Measurements from ENCODE around the gene AAMDC. TPM values are rescaled to one million over a fixed set of nuclear protein-coding genes. Genes with fewer than 3 reads are reported as not detected.
"Not testable (repeated sequence)": the region's sequence is repeated elsewhere in the genome, so short reads cannot be mapped to it uniquely, and the experiment has no call there.

Gene AAMDC
- total and polyA plus RNA-seq, 4 donors: 26.2 to 77.9 (median 28.9) TPM

- Histone ChIP-seq H3K9me3 (ENCODE audit: control insufficient read depth in 4 of 4, insufficient read depth in 3 of 4, low read length in 3 of 4) (peaks cover 0 to 6% (median 3%) of the 10 kb centered on the region in 4 donors), H3K27me3 (ENCODE audit: control insufficient read depth in 3 of 3, insufficient read depth in 3 of 3, low read length in 2 of 3) (no peaks in the 10 kb centered on the region), H3K36me3 (ENCODE audit: control insufficient read depth in 4 of 4, insufficient read depth in 4 of 4, low read length in 4 of 4) (peaks cover 10 to 52% (median 15%) of the 10 kb centered on the region in 4 donors), H3K4me1 (ENCODE audit: control insufficient read depth in 5 of 5, insufficient read depth in 5 of 5, low read length in 5 of 5) (no peaks in the 10 kb centered on the region), H3K4me3 (no peak overlapping the region), H3K27ac (ENCODE audit: low read depth in 1 of 2, low read length in 1 of 2) (no peak overlapping the region), H3K9ac (ENCODE audit: insufficient read depth in 1 of 2, low read length in 2 of 2) (no peak overlapping the region)
- DNase-seq (no peak), ATAC-seq (ENCODE audit: insufficient read depth, low FRiP score) (no peak)
- TF ChIP-seq, protein P1, sequence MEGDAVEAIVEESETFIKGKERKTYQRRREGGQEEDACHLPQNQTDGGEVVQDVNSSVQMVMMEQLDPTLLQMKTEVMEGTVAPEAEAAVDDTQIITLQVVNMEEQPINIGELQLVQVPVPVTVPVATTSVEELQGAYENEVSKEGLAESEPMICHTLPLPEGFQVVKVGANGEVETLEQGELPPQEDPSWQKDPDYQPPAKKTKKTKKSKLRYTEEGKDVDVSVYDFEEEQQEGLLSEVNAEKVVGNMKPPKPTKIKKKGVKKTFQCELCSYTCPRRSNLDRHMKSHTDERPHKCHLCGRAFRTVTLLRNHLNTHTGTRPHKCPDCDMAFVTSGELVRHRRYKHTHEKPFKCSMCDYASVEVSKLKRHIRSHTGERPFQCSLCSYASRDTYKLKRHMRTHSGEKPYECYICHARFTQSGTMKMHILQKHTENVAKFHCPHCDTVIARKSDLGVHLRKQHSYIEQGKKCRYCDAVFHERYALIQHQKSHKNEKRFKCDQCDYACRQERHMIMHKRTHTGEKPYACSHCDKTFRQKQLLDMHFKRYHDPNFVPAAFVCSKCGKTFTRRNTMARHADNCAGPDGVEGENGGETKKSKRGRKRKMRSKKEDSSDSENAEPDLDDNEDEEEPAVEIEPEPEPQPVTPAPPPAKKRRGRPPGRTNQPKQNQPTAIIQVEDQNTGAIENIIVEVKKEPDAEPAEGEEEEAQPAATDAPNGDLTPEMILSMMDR (IDR thresholded peaks at IDR 0.05; ENCODE audit: control extremely low read depth, extremely low read depth): no peak
- WGBS, 2 donors: 81 to 85% methylated on average over 1 of the region's 1 CpG
These were observed 30.6 kb downstream of the AAMDC start for GRCh38 chr11:77851503-77851902.

- ATAC-seq (ENCODE audit: insufficient read depth, low FRiP score) (no peak), DNase-seq (no peak)
- Histone ChIP-seq H3K36me3 (ENCODE audit: control insufficient read depth in 4 of 4, insufficient read depth in 4 of 4, low read length in 4 of 4) (peaks cover 5 to 35% (median 16%) of the 10 kb centered on the region in 4 donors), H3K4me3 (no peak overlapping the region), H3K27me3 (ENCODE audit: control insufficient read depth in 3 of 3, insufficient read depth in 3 of 3, low read length in 2 of 3) (no peaks in the 10 kb centered on the region), H3K9me3 (ENCODE audit: control insufficient read depth in 4 of 4, insufficient read depth in 3 of 4, low read length in 3 of 4) (peaks cover 0 to 6% (median 3%) of the 10 kb centered on the region in 4 donors), H3K27ac (ENCODE audit: low read depth in 1 of 2, low read length in 1 of 2) (no peak overlapping the region), H3K4me1 (ENCODE audit: control insufficient read depth in 5 of 5, insufficient read depth in 5 of 5, low read length in 5 of 5) (no peaks in the 10 kb centered on the region), H3K9ac (ENCODE audit: insufficient read depth in 1 of 2, low read length in 2 of 2) (no peak overlapping the region)
- TF ChIP-seq, protein P1 (IDR thresholded peaks at IDR 0.05; ENCODE audit: control extremely low read depth, extremely low read depth): no peak
- 98 to 99% methylated on average over 2 of the region's 2 CpGs for WGBS, 2 donors
These were observed 33.9 kb downstream of the AAMDC start for GRCh38 chr11:77854838-77855237.

- not testable (repeated sequence) for H3K9me3 ChIP-seq (ENCODE audit: control insufficient read depth in 4 of 4, insufficient read depth in 3 of 4, low read length in 3 of 4); ATAC-seq (ENCODE audit: insufficient read depth, low FRiP score); DNase-seq; H3K27me3 ChIP-seq (ENCODE audit: control insufficient read depth in 3 of 3, insufficient read depth in 3 of 3, low read length in 2 of 3); H3K9ac ChIP-seq (ENCODE audit: insufficient read depth in 1 of 2, low read length in 2 of 2); H3K27ac ChIP-seq (ENCODE audit: low read depth in 1 of 2, low read length in 1 of 2); H3K4me3 ChIP-seq; H3K4me1 ChIP-seq (ENCODE audit: control insufficient read depth in 5 of 5, insufficient read depth in 5 of 5, low read length in 5 of 5)
- WGBS, 2 donors: 80 to 88% methylated on average over 10 of the region's 10 CpGs
- H3K36me3 ChIP-seq (ENCODE audit: control insufficient read depth in 4 of 4, insufficient read depth in 4 of 4, low read length in 4 of 4): peaks cover 8 to 27% (median 17%) of the 10 kb centered on the region in 4 donors
These were observed 37.0 kb downstream of the AAMDC start for GRCh38 chr11:77857906-77858457.

- not testable (repeated sequence) for H3K4me1 ChIP-seq (ENCODE audit: control insufficient read depth in 5 of 5, insufficient read depth in 5 of 5, low read length in 5 of 5); H3K9me3 ChIP-seq (ENCODE audit: control insufficient read depth in 4 of 4, insufficient read depth in 3 of 4, low read length in 3 of 4); H3K27ac ChIP-seq (ENCODE audit: low read depth in 1 of 2, low read length in 1 of 2); H3K27me3 ChIP-seq (ENCODE audit: control insufficient read depth in 3 of 3, insufficient read depth in 3 of 3, low read length in 2 of 3); H3K36me3 ChIP-seq (ENCODE audit: control insufficient read depth in 4 of 4, insufficient read depth in 4 of 4, low read length in 4 of 4); H3K9ac ChIP-seq (ENCODE audit: insufficient read depth in 1 of 2, low read length in 2 of 2); DNase-seq; ATAC-seq (ENCODE audit: insufficient read depth, low FRiP score); H3K4me3 ChIP-seq
- 93 to 95% methylated on average over 10 of the region's 10 CpGs for WGBS, 2 donors
These were observed 40.5 kb downstream of the AAMDC start for GRCh38 chr11:77861444-77861843.

All from lung (tissue), 12 donors.